Medulla oblongata (tissue), 1 donor: ENCODE measurements around the gene BCL2.
"Not testable (repeated sequence)": the region's sequence is repeated elsewhere in the genome, so short reads cannot be mapped to it uniquely, and the experiment has no call there.

Experiments
- DNase-seq: peaks from one replicate; pipeline ENCODE4 v3.0.0-alpha.2; 2015; ENCODE audit errors: extremely low spot score

BCL2 gene

GRCh38 chr18:63319383-63320122, at the start of gene BCL2:
BCL2 (minus strand) TSS chr18:63319769.
- peak; percentile 63 for DNase-seq

DNA sequence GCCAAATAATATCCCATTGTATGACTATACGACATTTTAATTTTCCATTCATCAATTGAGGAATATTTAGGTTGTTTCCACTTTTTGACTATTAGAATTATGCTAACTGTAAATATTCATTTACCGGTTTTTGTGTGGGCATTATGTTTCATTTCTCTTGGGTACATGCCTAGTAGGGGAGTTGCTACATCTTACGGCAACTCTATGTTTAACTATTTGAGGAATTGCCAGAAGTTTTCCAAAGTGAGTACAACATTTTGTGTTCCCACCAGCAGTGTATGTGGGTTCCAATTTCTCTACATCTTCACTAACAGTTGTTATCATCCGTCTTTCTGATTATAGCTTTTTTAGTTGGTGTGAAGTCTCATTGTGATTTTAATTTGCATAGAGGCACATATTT, 49.0 kb upstream of the BCL2 start:
- no peak for DNase-seq

DNA sequence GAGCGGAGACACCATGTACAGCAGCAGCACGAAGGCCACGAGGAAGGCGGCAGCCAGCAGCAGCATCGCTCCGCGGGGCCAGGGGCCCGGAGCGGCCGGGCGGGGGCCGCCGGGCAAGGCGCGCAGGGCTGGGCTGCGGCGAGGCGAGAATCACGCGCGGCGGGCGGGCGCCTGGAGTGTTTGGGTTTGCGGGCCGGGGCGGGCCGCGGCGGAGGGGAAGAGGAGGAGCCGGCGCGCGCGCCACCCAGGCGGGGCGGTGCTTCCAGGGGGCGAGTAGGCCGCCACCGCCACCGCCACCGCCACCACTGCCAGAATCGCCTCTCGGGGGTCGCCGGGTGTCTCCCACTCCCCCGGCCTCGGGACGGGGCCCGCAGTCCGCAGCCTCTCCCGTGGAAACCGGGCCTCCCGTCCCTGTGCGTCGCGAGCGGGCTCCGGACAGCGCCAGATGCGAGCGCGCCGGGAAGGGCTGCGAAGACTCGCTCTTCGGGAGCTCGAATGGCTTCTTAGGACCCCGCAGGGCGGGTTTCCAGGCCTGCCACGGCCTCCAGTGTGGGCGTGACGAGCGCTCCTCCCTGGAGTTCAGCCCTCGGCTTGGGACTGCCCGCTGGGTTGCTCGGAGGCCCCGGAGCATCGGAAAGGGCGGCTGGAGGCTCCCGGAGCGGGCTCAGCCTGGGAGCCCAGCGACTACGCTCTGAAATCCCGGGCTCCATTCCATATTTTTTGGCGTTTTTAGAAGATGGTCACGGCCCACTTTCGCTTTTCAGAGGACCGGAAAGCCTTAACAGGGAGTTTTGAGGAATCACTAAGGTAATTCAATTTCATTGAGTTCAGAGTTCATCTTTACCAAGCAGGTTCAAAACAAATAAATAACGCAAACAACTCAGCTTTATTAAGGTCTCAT, 47.7 kb upstream of the BCL2 start, which contains the start of gene KDSR:
Gene KDSR, minus strand, starts transcription at position 154 of the 901 bp plus-strand sequence. Its CDS starts 88 bp downstream, at position 66.
- DNase-seq, result peak; percentile 95

- DNase-seq, result no peak
Observed at GRCh38 chr18:63366213-63367052, 46.9 kb upstream of the BCL2 start.

GRCh38 chr18:63365876-63366212, 46.3 kb upstream of the BCL2 start:
- DNase-seq, result peak; percentile 40

DNA sequence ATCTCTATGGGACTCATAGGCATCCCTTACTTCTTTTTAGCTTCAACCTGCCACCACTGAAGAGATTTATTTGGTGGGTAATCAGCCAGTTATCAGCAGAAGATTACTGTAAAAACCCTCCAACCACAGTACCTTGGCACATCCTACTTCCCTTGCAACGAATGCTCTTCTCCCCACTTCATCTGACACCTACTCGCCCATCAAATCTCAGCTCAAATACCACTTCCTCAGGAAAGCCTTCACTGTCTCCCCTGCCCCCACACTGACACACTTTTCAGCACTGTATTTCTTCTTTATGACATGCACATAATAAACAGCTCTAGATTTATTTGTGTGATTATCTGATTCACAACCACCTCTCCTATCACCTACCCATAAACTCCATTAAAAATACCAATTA, 44.4 kb upstream of the BCL2 start:
- DNase-seq, result no peak

- not testable (repeated sequence) for DNase-seq
Observed at GRCh38 chr18:63363420-63363819, 43.9 kb upstream of the BCL2 start.

- DNase-seq, result no peak
Observed at GRCh38 chr18:63356272-63356896, 36.8 kb upstream of the BCL2 start.

GRCh38 chr18:63350230-63350629, 30.7 kb upstream of the BCL2 start:
- no peak for DNase-seq

DNA sequence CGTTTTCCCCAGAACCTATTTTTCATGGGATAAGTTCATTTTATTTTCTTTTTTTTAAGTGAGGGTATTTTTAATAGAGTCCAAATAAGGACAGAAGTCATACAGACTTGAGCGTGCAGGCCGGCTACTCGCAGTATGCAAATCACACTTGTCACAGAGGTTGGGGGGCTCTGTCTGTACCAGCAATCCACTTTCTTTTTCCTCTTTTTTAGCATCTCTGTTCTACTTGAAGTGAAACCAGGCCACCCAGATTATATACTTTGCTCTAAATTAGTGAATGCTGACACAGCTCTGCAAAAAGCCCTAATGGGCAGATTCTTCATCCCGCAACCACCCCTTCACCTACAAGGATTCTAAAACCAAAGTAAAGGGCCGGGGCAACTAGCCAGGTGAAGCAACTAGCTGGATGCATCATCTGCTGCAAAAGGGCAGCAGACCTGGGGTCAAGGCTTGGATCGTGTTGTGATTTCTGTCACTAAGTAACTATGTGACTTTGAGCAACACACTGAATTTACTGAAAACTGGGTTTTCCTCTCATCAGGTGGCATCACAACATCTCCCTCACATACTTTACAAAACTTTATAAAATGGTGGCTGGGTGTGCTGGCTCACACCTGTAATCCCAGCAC, 29.1 kb upstream of the BCL2 start:
- DNase-seq, result no peak

DNA sequence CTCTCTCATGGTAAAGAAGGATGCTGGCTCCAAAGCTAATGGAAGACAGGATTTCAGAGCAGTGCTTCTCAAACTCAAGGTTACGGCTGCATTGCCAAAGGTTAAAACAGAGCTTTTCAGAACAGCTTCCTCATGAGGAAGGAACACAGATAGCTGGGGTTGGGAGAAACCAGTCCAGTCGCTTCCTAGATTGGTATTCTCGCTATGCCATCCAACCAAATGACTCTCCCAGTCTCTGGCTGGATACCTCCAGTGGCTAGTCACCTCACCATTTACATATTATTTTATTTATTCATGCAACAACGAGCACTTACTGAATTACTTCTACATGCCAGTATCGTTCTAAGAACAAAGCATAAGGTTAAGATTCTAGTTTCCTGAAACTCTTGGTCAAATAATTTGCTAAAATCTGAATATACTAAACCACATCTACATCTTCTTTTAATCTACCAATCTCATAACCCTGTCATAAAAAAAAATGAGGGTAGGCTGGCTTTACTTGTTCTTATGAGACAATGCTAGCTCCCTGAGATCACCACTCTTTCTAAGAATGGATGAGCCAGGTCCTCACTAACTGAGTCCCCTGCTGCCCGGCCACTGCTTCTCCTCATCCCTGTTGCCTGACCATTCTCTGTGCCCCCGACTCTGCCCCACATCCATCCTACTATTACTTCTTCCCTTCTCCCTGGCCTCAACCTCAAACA, 27.1 kb upstream of the BCL2 start:
- DNase-seq, result no peak

GRCh38 chr18:63346031-63346430, 26.5 kb upstream of the BCL2 start:
- no peak for DNase-seq

GRCh38 chr18:63344918-63345317, 25.3 kb upstream of the BCL2 start:
- DNase-seq, result no peak

DNA sequence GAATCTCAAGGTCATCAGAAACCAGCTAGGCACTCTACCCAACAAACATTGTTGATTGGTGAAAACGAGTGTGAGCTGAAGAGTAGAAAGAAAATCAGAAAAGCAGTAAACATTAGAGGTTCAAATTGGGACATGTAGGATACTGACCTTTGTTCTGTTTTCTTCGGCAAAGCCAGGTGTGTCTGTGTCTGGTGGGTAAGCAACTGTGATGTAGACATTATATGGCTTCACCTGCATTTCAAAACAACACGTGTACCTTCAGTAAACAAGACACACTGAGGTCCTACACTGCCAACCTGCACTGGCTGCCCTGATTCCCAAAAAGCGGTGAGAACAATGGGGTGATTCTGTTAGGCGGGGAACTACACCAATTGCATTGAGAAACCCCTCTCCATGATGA, 24.7 kb upstream of the BCL2 start:
- no peak for DNase-seq

GRCh38 chr18:63342206-63342605, 22.6 kb upstream of the BCL2 start:
- peak; percentile 28 for DNase-seq

DNA sequence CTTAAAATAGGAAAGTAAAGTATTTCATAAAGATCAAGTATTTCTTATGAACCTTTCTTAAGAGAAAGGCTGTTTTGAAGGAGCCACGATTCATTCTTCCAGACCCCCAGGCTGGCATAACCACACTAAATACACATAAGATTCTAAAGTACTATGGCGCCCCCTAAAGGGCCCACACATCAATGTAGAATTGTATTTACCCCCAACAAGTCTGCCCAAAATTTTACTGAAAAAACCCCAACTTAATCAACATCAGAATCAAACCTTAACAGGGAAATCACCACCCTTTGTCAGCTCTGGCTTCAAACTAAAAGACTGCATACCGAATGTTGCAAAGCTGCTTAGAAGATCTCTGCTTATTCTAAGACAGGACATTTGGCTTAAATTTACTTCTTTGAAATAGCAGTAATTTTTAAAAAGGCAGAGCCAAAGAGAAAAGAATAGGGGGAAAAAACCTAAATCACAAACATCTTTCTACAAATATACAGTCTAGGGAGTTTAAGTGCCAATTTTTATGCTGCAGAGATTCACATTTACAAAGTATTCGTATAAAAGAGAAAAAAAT, 20.4 kb upstream of the BCL2 start:
- DNase-seq, result peak; percentile 59

DNA sequence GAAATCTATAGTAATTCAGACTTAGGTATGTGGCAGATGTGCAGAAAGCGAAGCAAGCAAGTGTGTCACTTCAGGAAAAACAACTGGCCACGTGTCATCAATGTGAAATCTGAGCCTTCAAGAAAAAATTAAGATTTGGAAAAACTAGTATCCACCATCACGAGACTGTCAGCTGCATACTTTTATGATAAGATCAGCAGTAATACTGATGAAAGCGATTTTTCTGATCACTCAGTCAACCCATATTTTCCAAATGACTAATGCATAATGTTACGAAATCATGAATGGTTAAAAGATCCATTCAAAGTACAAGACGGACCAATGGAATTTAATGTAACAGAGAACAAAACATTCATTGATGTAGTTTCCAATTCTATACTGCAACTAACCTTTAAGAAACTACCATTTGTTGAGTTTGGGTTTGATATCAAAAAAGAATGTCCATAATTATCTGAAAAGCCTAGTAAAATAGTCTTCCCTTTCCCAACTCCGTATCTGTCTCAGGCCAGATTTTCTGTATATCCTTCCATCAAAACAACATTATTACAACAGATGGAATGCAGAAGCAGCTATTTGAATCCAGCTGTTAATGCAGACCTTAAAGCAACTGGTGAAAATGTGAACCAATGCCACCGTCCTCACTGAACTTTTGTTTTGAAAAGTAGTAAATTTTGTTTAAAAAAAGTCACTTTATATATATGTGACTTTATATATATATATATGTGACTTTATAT, 17.0 kb upstream of the BCL2 start:
- DNase-seq, result no peak

DNA sequence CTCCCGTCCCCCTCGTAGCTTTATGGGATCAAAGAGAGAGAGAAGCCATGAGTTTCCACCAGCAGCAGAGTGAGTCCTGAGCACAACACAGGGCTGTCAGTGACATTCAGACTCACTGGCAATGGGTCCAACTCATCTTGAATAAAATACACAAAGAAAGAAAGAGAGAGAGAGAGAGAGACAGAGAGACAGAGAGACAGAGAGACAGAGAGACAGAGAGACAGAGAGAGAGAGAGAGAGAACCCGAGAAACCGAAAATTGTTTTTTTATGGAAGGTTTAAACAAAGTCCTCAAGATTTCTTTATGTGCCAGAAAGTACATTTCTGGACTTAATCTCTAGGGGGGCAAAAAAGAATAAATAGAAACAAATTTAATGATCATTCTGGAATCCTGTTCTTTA, 11.5 kb upstream of the BCL2 start:
- DNase-seq, result no peak

DNA sequence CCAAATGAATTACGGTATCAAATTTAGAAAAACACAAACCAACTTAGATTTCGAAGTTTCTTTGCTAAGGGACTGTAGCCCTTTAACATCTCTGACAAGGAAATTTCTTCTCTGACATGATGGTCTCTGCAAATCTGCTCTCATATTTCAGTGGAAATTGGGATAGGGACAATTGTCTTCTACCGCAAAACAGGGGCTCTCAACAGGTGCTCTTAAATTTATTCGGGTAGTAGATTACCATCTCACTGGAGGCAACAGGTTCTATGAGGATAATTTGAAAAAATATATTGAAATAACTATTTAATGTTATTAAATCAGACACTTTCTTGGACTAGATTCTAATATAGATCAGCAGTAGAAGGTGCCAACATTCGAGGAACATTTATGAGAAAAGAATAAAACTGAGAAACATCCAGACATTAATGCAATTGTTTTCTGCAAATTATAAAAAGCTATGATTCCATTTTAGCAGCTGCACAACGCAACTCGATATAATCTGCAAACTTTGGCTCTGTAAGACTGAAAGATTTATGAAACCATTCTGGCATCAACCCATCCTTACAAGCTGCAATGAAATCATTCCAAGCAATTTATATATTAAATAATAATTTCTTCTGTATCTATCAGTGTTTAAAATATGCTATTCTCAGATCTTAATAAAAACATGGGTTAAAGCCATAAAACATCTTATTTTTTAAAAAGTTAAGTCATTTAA, 10.0 kb upstream of the BCL2 start:
- DNase-seq, result no peak
